ENCODE results near the gene C19orf67.

C19orf67 gene

DNA sequence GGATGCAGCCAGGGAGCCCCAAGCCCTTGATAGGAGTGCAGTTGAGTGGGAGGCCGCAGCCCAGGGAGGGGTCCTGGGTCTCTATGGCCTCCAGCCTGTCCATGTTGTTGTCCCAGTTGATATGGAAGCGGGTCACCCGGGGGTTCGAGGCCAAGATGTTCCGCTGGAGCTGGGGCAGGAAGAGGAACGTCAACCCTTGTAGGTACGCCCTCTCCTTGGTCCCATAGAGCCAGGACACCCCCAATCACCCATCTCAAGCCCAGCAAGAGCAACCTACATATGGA, 34.9 kb upstream of the C19orf67 start:
- no peak overlapping the region for H3K4me3 ChIP-seq (ENCODE audit: low read depth, low read length)
- DNase-seq (ENCODE audit: low read depth), result no peak
- no peak for TF ChIP-seq POLR2A (IDR thresholded peaks at IDR 0.05; ENCODE audit: extremely low read depth, insufficient read length)
- TF ChIP-seq MYC (IDR thresholded peaks at IDR 0.05; ENCODE audit: low read depth, low read length), result no peak
- TF ChIP-seq, protein P1, sequence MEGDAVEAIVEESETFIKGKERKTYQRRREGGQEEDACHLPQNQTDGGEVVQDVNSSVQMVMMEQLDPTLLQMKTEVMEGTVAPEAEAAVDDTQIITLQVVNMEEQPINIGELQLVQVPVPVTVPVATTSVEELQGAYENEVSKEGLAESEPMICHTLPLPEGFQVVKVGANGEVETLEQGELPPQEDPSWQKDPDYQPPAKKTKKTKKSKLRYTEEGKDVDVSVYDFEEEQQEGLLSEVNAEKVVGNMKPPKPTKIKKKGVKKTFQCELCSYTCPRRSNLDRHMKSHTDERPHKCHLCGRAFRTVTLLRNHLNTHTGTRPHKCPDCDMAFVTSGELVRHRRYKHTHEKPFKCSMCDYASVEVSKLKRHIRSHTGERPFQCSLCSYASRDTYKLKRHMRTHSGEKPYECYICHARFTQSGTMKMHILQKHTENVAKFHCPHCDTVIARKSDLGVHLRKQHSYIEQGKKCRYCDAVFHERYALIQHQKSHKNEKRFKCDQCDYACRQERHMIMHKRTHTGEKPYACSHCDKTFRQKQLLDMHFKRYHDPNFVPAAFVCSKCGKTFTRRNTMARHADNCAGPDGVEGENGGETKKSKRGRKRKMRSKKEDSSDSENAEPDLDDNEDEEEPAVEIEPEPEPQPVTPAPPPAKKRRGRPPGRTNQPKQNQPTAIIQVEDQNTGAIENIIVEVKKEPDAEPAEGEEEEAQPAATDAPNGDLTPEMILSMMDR (IDR thresholded peaks at IDR 0.05; ENCODE audit: low read depth, low read length), result no peak
- TF ChIP-seq MAX (IDR thresholded peaks at IDR 0.05; ENCODE audit: low read depth, low read length), result no peak

- peak overlapping the region; percentile 54 for H3K4me3 ChIP-seq (ENCODE audit: low read depth, low read length)
Observed at GRCh38 chr19:14119644-14120496, 34.3 kb upstream of the C19orf67 start.

GRCh38 chr19:14119146-14119545, 33.6 kb upstream of the C19orf67 start:
- TF ChIP-seq POLR2A (IDR thresholded peaks at IDR 0.05; ENCODE audit: extremely low read depth, insufficient read length), result no peak
- no peak for TF ChIP-seq MYC (IDR thresholded peaks at IDR 0.05; ENCODE audit: low read depth, low read length)
- no peak for TF ChIP-seq MAX (IDR thresholded peaks at IDR 0.05; ENCODE audit: low read depth, low read length)
- TF ChIP-seq, protein P1 (IDR thresholded peaks at IDR 0.05; ENCODE audit: low read depth, low read length), result no peak
- peak overlapping the region; percentile 54 for H3K4me3 ChIP-seq (ENCODE audit: low read depth, low read length)
- DNase-seq (ENCODE audit: low read depth), result no peak

More at GRCh38 chr19:14119644-14120496, 34.3 kb upstream of the C19orf67 start:
- no peak for DNase-seq (ENCODE audit: low read depth)
- TF ChIP-seq MAX (IDR thresholded peaks at IDR 0.05; ENCODE audit: low read depth, low read length) (no peak), MYC (IDR thresholded peaks at IDR 0.05; ENCODE audit: low read depth, low read length) (no peak)

DNA sequence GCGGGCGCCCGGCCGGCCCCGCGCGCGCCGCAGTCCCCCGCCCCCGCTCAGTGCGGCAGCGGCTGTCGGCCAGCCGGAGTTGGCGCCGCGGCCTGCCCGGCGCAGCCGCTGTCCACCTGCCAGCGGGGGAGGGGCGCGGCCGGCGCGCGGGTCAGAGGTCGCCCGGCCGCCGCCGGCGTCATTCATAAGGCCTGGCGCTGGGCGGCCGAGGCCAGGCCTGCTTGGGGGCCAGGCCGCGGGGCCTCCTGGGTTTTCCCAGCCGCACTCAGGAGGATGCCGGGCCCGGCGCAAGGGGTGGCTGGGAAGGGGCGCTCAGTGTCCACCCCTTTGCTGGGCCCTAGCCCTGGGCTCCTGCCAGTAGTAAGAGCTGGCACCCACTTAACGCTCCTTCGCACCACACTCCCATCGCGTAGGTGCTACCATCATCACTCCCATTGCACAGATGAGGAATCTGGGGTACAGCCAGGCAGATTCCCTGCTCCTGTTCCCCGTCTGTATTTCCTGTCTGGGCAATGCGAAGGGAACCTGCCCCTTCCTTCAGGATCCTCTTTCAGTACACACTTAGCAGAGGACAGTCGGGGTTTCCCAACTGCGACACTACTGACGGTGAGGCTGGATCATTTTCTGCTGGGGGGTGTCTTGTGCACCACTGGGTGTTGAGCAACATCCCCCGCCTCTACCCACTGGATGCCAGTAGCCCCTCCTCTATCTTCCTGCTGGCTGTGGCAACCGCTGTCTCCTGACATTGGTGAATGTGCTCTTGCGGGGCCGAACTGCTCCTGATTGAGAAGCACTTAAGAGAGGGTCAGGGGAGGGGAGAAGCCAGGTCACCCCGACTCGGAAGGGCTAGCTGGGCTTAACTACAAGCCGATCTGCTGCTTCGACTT, 32.8 kb upstream of the C19orf67 start:
- peak overlapping the region; percentile 54 for H3K4me3 ChIP-seq (ENCODE audit: low read depth, low read length)
- TF ChIP-seq MYC (IDR thresholded peaks at IDR 0.05; ENCODE audit: low read depth, low read length) (peak; percentile 42), POLR2A (IDR thresholded peaks at IDR 0.05; ENCODE audit: extremely low read depth, insufficient read length) (peak; percentile 53), MAX (IDR thresholded peaks at IDR 0.05; ENCODE audit: low read depth, low read length) (peak; percentile 61; the same call in 1 of the 2 replicates)
- TF ChIP-seq, protein P1 (IDR thresholded peaks at IDR 0.05; ENCODE audit: low read depth, low read length), result no peak
- DNase-seq (ENCODE audit: low read depth), result peak; percentile 96

GRCh38 chr19:14117668-14118164, 32.1 kb upstream of the C19orf67 start, which contains the start of gene PRKACA:
Gene PRKACA (minus strand): TSS chr19:14117762. CDS start chr19:14117547, 215 bp downstream.
- DNase-seq (ENCODE audit: low read depth), result peak; percentile 99
- peak within 1 kb of the TSS; percentile 61 for H3K4me3 ChIP-seq (ENCODE audit: low read depth, low read length)
- TF ChIP-seq, protein P1 (IDR thresholded peaks at IDR 0.05; ENCODE audit: low read depth, low read length), result no peak
- TF ChIP-seq MAX (IDR thresholded peaks at IDR 0.05; ENCODE audit: low read depth, low read length) (no peak), MYC (IDR thresholded peaks at IDR 0.05; ENCODE audit: low read depth, low read length) (no peak), POLR2A (IDR thresholded peaks at IDR 0.05; ENCODE audit: extremely low read depth, insufficient read length) (no peak)
